Stomach (tissue), 4 donors: Measurements from ENCODE around the gene UGP2.

Source experiments
- EP300 ChIP-seq: sonication (generic); formaldehyde crosslinking; IDR thresholded peaks from one replicate; pipeline ENCODE4 v1.6.1; 2017; ENCODE audit warnings: antibody characterized with exemption
- POLR2A ChIP-seq, 4 donors: fragments of 450-650 bp; IDR thresholded peaks; one replicate each; pipeline ENCODE4 v1.6.1; 2016; ENCODE audit warnings: antibody characterized with exemption in 4 of 4, control low read depth in 2 of 4, mild to moderate bottlenecking in 1 of 4, moderate library complexity in 1 of 4
- POLR2AphosphoS5 ChIP-seq, 3 donors: sonication (generic); formaldehyde crosslinking; IDR thresholded peaks; one replicate each; pipeline ENCODE4 v1.6.1; 2016; ENCODE audit warnings: antibody characterized with exemption in 3 of 3
- TF ChIP-seq, protein P1 (sequence below), 7 experiments: fragments of 450-650 bp in 4 of 7; fragments of 200-600 bp in 3 of 7; sonication (generic) in 3 of 7; IDR thresholded peaks; one replicate each; pipeline ENCODE4 v1.5.1; 2016 to 2019; ENCODE audit warnings: antibody characterized with exemption in 7 of 7, control low read depth in 2 of 7, mild to moderate bottlenecking in 1 of 7

DNA sequence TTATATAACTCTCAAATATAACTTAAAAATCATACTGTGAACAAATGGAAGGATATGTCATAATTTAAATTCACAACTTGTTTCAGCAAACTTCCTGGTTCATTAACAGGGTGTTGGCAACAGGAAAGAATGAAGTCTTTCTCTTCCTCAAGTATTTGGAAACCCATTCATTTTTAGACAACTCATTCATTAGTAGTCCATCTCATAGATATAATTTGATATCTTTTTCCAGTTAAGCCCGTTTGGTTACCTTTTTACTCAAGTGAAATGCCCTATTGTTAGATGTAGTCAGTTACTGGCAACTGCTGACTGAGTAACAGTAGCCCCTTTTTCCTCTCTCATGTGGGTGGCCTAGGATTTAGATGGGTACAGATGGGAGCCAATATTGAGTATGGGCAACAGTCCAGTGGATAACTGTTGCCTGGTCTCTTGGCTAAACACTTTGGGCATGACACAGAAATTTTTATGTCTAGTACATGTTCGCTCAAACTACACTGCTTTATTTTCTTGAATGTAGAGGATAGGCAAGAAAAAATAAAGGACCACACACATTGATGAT, 4.6 kb upstream of the UGP2 start:
- no peak for TF ChIP-seq POLR2A (IDR thresholded peaks at IDR 0.05)
- TF ChIP-seq, protein P1, sequence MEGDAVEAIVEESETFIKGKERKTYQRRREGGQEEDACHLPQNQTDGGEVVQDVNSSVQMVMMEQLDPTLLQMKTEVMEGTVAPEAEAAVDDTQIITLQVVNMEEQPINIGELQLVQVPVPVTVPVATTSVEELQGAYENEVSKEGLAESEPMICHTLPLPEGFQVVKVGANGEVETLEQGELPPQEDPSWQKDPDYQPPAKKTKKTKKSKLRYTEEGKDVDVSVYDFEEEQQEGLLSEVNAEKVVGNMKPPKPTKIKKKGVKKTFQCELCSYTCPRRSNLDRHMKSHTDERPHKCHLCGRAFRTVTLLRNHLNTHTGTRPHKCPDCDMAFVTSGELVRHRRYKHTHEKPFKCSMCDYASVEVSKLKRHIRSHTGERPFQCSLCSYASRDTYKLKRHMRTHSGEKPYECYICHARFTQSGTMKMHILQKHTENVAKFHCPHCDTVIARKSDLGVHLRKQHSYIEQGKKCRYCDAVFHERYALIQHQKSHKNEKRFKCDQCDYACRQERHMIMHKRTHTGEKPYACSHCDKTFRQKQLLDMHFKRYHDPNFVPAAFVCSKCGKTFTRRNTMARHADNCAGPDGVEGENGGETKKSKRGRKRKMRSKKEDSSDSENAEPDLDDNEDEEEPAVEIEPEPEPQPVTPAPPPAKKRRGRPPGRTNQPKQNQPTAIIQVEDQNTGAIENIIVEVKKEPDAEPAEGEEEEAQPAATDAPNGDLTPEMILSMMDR (IDR thresholded peaks at IDR 0.05) = no peak
- no peak for TF ChIP-seq POLR2AphosphoS5 (IDR thresholded peaks at IDR 0.05)
- no peak for TF ChIP-seq EP300
